Neutrophil (primary cell): ENCODE results near the gene TMEM183A.

Source experiments
- H3K27ac ChIP-seq: fragments of 200-600 bp; sonication (generic); 2 replicates; pipeline ENCODE4 v1.5.1; 2016; ENCODE audit warnings: mild to moderate bottlenecking, moderate library complexity
- H3K27me3 ChIP-seq: fragments of 200-600 bp; sonication (generic); 2 replicates; pipeline ENCODE4 v1.6.0; 2016; ENCODE audit warnings: mild to moderate bottlenecking
- H3K36me3 ChIP-seq: fragments of 200-600 bp; sonication (generic); 2 replicates; pipeline ENCODE4 v1.5.1; 2017
- H3K4me1 ChIP-seq, 2 experiments: fragments of 200-600 bp in 1 of 2; sonication (generic) in 1 of 2; 1 replicate in 1 of 2; 2 replicates in 1 of 2; pipeline versions ENCODE4 v1.5.1 to v1.6.1; 2013 to 2016; ENCODE audit warnings: low read depth in 1 of 2, low read length in 1 of 2, mild to moderate bottlenecking in 1 of 2, moderate library complexity in 1 of 2; ENCODE audit not compliant: control insufficient read depth in 1 of 2, insufficient read depth in 1 of 2
- H3K4me3 ChIP-seq, 2 experiments: fragments of 200-600 bp in 1 of 2; sonication (generic) in 1 of 2; 1 replicate in 1 of 2; 2 replicates in 1 of 2; pipeline ENCODE4 v1.5.1; 2013 to 2016; ENCODE audit warnings: low read depth in 1 of 2, low read length in 1 of 2, mild to moderate bottlenecking in 1 of 2, moderate library complexity in 1 of 2
- H3K9me3 ChIP-seq: fragments of 200-600 bp; sonication (generic); 2 replicates; pipeline ENCODE4 v1.5.1; 2016
- CTCF ChIP-seq: fragments of 200-600 bp; sonication (generic); IDR thresholded peaks from 2 replicates; pipeline ENCODE4 v1.5.1; 2016; ENCODE audit warnings: antibody characterized with exemption

Gene TMEM183A

GRCh38 chr1:203038891-203039608 lies 31.9 kb downstream of the TMEM183A start:
- H3K27me3 ChIP-seq = no peaks in the 10 kb centered on the region
- H3K9me3 ChIP-seq = no peaks in the 10 kb centered on the region
- H3K4me3 ChIP-seq = no peak overlapping the region
- H3K27ac ChIP-seq = no peak overlapping the region
- TF ChIP-seq CTCF = peak; percentile 95
- peaks cover 10 to 16% of the 10 kb centered on the region in 2 experiments for H3K4me1 ChIP-seq
- no peaks in the 10 kb centered on the region for H3K36me3 ChIP-seq

- TF ChIP-seq CTCF = peak; percentile 3
- peaks cover 10 to 16% of the 10 kb centered on the region in 2 experiments for H3K4me1 ChIP-seq
- no peaks in the 10 kb centered on the region for H3K36me3 ChIP-seq
- no peaks in the 10 kb centered on the region for H3K27me3 ChIP-seq
- no peaks in the 10 kb centered on the region for H3K9me3 ChIP-seq
- no peak overlapping the region for H3K27ac ChIP-seq
- H3K4me3 ChIP-seq = no peak overlapping the region
These were observed 32.7 kb downstream of the TMEM183A start for GRCh38 chr1:203039609-203040512.

- Histone ChIP-seq H3K36me3 (no peaks in the 10 kb centered on the region), H3K4me3 (no peak overlapping the region), H3K27ac (no peak overlapping the region), H3K4me1 (peaks cover 10 to 16% of the 10 kb centered on the region in 2 experiments), H3K9me3 (no peaks in the 10 kb centered on the region), H3K27me3 (no peaks in the 10 kb centered on the region)
- TF ChIP-seq CTCF = no peak
These were observed 33.5 kb downstream of the TMEM183A start for GRCh38 chr1:203040513-203041275.

GRCh38 chr1:203041351-203041932 lies 34.3 kb downstream of the TMEM183A start:
- Histone ChIP-seq H3K36me3 (no peaks in the 10 kb centered on the region), H3K4me3 (no peak overlapping the region), H3K27ac (no peak overlapping the region), H3K9me3 (no peaks in the 10 kb centered on the region), H3K27me3 (no peaks in the 10 kb centered on the region), H3K4me1 (peaks cover 10 to 16% of the 10 kb centered on the region in 2 experiments)
- no peak for TF ChIP-seq CTCF
